HG03025 (cell line): ENCODE results near the gene NUP98.
"Not testable (repeated sequence)": the region's sequence is repeated elsewhere in the genome, so short reads cannot be mapped to it uniquely, and the experiment has no call there.

Source experiments
- ATAC-seq: cut with Tn5 transposase; IDR thresholded peaks from one replicate; pipeline ENCODE4 v1.9.1; 2021; ENCODE audit warnings: mild to moderate bottlenecking, moderate library complexity; ENCODE audit not compliant: unreplicated experiment, low FRiP score

NUP98 gene

GRCh38 chr11:3802011-3802790 is 4.8 kb upstream of the NUP98 start:
- no peak for ATAC-seq

DNA sequence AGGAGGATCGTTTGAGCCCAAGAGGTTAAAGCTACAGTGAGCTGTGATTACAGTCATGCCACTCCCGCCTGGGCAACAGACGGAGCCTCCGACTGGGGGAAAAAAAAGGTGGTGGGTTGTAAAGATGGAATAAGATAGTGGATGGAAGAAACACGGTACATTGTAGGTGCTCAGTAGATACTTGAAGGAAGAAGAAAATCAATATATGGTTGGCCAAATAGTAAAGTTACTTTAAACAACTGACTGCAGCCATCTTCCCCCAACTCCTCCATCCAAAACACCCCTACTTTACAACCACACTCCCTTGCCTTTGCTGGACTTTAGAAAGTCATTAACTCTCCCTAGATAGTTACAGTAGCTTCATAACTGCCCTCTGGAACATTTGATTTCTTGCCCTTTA is 2.5 kb upstream of the NUP98 start:
- ATAC-seq, result no peak

DNA sequence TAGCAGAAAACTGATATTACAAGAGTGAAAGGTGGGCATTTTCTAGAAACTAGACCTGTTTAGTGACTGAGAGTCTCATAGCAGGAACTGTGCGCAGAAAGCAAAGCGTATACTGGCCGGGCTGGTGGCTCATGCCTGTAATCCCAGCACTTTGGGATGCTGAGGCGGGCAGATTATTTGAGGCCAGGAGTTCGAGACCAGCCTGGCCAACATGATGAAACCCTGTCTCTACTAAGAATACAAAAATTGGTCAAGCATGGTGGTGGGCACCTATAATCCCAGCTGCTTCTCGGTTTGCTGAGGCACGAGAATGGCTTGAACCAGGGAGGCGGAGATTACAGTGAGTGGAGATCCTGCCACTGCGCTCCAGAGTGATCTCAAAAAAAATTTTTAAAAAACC is 1.8 kb upstream of the NUP98 start:
- no peak for ATAC-seq

DNA sequence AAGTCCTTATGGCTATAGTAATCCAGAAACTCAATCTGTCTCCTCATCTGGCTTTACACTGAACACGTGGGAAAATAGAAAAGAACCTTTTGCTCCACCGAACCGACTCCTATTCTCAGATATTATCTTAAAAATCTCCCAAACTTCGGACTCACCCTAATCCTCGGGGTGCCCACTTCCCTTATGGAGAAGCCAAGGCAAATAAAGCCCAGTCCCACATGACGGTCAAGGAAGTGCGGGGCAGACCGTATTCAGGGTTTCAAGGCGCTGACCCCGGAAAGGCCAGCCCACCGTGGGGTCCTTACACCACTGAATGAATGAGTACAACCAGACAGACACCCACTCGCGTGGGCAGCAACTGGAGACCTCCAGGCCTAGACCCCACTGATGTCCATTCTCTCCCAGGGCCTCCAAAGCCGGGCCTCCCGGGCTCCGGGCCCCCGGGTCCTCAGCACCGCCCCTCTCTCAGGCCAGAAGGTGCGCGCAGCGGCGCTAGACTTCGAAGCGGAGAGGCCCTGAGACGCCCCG is 489 bp downstream of the NUP98 start:
- ATAC-seq, result peak; percentile 37

DNA sequence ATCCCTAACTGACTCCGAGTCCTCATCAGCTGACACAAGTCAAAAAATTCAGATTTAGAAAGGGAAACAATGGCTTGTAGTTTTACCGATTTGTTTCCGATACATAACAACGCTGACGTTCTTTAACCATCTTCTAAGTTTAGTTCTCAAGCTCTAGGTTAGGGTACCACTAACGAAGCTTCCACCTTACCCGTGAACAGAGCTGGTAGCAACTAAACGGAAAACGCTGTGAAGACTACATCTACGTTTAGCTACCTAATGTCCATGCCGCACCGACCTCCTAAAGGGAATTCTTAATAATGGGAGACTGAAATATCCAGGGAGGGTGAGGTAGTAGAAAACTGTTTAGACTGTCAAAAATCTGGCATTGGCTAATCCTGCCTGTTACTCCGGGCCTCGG is 1.0 kb downstream of the NUP98 start:
- no peak for ATAC-seq

DNA sequence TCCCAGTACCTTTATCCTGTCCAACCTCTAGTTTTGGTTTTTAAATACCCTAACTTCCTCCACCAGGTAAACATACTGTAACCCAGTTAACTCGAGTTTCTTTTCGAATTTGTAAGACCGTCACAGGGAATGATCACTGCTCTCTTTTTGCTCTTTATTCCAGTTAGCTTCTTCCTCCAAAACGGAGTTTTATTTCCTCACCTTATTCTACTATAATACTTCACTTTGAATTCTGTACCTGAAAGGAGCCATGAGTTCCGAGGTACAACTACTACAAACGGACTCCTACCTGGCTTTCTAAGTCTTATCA is 1.4 kb downstream of the NUP98 start:
- ATAC-seq, result no peak

DNA sequence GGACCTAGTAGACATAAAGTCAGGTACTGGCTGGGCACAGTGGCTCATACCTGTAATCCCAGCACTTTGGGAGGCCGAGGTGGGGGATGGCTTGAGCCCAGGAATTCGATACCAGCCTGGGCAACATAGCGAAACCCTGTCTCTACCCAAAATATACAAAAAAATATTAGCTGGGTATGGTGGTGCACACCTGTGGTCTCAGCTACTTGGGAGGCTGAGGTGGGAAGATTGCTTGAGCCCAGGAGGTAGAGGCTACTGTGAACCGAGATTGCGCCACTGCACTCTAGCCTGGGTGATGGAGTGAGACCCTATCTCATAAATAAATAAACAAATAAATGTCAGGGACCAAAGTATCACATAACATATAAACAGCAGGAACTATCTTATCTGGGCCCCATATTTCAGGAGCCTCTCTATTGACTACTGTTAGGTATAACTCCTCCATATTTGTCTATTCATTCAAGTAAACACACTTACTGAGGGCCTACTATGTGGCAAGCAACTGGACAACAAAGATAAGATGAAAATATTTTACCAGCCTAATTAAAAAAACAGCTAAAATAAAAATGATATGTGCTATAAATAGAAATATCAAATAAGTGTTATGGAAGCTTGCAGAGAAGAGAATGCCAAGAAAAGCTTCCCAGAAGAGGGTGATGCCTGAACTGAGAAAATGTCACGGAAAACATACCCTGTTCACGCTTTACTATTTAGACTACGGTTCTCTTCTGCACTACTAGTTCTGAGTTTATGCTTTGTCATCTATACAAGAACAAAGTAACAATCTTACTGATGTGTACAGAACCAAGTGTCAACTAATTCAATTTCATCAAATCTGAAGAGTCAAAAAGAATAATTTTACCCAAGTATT is 2.0 kb downstream of the NUP98 start:
- no peak for ATAC-seq

GRCh38 chr11:3794387-3794786 is 3.0 kb downstream of the NUP98 start:
- not testable (repeated sequence) for ATAC-seq

DNA sequence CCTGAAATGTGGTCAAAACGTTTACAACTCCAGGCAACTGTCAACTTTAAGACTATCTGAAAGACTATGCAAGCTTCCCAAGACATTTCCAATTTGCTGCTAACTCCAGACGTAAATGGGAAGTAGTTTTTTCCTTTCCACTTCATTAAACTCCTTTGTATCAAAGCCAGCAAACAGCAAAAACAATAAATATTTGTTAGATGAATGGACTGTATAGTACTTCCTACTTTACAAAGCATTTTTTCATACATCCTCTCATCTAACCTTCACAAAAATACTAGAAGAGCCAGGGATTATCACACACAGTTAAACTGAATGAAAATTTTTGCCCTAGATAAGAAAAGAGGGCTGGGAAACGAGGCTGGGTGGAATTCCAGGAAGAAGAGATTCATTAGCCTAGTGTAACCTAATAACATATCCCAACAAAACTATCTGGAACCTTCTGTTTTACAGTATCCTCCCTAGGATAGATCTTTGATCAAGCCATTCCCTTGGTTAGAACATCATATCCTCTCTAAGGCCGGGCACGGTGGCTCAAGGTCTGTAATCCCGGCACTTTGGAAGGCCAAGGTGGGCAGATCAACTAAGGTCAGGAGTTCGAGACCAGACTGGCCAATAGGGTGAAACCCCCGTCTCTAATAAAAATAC is 10.4 kb downstream of the NUP98 start:
- no peak for ATAC-seq

DNA sequence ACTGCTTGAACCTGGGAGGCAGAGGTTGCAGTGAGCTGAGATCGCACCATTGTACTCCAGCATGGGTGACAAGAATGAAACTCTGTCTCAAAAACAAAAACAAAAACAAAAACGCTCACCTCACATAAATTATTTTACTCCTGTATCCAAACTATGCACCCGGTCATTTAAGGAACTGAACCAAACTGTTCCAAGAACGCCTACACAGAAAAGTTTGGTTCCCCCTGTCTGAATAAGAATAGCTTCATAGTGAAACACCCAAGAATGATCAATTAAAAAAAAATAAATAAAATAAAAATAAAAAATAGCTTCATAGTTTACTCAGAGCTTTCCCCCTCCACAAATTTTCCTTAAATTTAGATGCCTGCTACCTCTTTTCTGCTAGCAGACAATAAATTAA is 13.7 kb downstream of the NUP98 start:
- no peak for ATAC-seq

DNA sequence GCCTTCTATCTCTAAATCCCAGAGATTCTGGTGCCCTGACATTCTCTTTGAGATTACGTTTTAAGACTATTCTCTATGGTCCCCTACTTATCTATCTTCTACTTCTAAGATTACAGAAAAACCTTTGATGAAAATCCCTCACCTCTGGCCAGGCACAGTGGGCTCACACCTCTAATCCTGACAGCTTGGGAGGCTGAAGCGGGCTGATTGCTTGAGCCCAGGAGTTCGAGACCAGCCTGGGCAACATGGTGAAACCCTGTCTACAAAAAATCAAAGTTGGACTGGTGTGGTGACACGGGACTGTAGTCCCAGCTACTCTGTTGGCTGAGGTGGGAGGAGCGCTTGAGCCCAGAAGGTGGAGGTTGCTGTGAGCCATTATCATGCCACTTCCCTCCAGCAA is 14.4 kb downstream of the NUP98 start:
- ATAC-seq, result no peak

DNA sequence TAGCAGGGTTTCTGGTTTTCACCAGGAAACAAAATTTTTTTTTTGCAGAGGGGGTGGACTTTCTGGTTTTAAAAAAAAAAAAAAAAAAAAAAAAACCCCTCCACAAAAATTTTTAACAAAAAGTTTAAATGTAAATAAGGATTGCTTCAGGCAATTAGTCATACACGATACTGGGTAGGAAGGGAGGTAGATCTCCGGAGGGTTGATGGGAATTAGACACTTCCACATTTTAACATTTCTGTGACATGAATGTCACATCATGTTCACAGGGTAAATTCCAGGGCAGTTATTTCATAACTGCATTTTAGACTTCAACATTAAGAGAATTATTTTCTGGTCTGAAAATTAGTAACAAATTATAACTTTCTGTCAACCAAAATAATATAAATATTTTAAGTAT is 15.9 kb downstream of the NUP98 start:
- ATAC-seq, result no peak

- no peak for ATAC-seq
Observed at GRCh38 chr11:3775736-3776406, 21.5 kb downstream of the NUP98 start.

DNA sequence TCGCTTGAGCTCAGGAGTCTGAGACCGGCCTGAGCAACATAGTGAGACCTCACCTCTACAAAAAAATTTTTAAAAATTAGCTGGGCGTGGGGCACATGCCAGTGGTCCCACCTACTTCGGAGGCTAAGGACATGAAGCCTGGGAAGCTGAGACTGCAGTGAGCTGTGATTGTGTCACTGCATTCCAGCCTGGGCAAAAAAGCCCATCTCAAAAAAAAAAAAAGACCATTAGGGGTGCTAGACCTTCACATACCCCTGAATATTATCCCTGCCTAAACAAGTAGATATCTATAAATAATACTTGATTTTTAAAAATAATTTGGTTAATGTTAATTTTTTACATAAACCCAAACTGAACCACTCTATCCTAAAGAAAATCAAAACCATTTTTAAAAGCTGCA is 24.2 kb downstream of the NUP98 start:
- no peak for ATAC-seq

DNA sequence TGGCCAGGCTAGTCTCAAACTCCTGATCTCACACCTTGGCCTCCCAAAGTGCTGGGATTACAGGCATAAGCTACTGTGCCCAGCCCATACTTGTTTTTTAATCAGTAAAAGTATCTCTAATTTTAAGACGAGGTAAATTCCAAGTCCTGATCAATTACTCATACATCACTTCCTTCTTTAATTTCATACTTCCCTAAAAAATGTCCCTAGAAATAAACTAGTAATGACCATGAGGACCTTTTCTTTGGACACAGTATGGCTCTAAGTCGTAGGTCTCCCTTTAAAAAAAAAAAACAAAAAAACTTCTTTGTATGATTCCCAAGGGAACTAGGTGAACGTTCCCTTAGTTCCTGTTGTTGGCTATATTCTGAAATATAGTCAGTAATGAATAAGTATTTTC is 29.8 kb downstream of the NUP98 start:
- no peak for ATAC-seq

GRCh38 chr11:3766836-3767235 is 30.5 kb downstream of the NUP98 start:
- not testable (repeated sequence) for ATAC-seq

GRCh38 chr11:3764266-3764665 is 33.1 kb downstream of the NUP98 start:
- ATAC-seq, result no peak

- no peak for ATAC-seq
Observed at GRCh38 chr11:3755151-3755550, 42.2 kb downstream of the NUP98 start.

GRCh38 chr11:3753110-3753509 is 44.2 kb downstream of the NUP98 start:
- ATAC-seq, result no peak

DNA sequence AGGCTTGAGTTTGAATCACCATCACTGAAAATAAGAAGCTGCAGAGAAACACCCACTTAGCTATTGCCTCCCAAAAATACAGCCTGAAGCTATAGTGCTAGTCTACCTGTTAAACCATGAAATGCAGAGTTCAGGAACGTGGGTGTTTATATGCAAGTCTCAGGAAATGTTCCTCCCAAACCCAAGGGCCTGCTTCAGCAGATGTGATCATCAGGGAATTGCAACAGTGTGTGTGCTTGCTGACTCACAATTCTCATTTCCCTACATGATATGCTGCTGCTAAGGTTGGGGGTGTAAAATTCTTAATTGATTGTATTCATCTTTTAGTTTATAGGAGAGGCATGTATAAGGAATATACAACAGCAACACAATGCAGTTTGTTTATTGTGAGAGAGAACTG is 49.6 kb downstream of the NUP98 start:
- ATAC-seq, result no peak

- no peak for ATAC-seq
Observed at GRCh38 chr11:3745161-3745560, 52.2 kb downstream of the NUP98 start.
